ENCODE measurements around the gene CHAF1B.

GRCh38 chr21:36347962-36348328 is 37.2 kb upstream of the CHAF1B start:
- TF ChIP-seq, protein P1, sequence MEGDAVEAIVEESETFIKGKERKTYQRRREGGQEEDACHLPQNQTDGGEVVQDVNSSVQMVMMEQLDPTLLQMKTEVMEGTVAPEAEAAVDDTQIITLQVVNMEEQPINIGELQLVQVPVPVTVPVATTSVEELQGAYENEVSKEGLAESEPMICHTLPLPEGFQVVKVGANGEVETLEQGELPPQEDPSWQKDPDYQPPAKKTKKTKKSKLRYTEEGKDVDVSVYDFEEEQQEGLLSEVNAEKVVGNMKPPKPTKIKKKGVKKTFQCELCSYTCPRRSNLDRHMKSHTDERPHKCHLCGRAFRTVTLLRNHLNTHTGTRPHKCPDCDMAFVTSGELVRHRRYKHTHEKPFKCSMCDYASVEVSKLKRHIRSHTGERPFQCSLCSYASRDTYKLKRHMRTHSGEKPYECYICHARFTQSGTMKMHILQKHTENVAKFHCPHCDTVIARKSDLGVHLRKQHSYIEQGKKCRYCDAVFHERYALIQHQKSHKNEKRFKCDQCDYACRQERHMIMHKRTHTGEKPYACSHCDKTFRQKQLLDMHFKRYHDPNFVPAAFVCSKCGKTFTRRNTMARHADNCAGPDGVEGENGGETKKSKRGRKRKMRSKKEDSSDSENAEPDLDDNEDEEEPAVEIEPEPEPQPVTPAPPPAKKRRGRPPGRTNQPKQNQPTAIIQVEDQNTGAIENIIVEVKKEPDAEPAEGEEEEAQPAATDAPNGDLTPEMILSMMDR (IDR thresholded peaks at IDR 0.05; ENCODE audit: borderline replicate concordance, extremely low read depth, low read length, poor library complexity, severe bottlenecking): no peak
- no peak for TF ChIP-seq EZH2 (IDR thresholded peaks at IDR 0.05; ENCODE audit: borderline replicate concordance, low read depth, low read length, severe bottlenecking)
